Measurements from ENCODE around the gene ATP5F1A. TPM values are rescaled to one million over a fixed set of nuclear protein-coding genes. Genes with fewer than 3 reads are reported as not detected.
"Not testable (repeated sequence)": the region's sequence is repeated elsewhere in the genome, so short reads cannot be mapped to it uniquely, and the experiment has no call there.

The ATP5F1A gene
- total RNA-seq, 1 donor from 2014 or later: 357 TPM

GRCh38 chr18:46048641-46049040 is 49.5 kb downstream of the ATP5F1A start:
- intact Hi-C loops (cut with micrococcal nuclease): no loop called here

- intact Hi-C loops (cut with micrococcal nuclease): not testable (repeated sequence)
Observed at GRCh38 chr18:46047369-46047768, 50.7 kb downstream of the ATP5F1A start.

GRCh38 chr18:46046688-46047087 is 51.4 kb downstream of the ATP5F1A start:
- intact Hi-C loops (cut with micrococcal nuclease): no loop called here

- intact Hi-C loops (cut with micrococcal nuclease): no loop called here
Observed at GRCh38 chr18:46046126-46046525, 52.0 kb downstream of the ATP5F1A start.

GRCh38 chr18:46042571-46043123 is 55.4 kb downstream of the ATP5F1A start:
- intact Hi-C loops (cut with micrococcal nuclease): loop anchor here (2.0 to 5.0 kb wide), 2 partner anchors 14 to 680 kb away; no protein-coding TSS in a partner anchor

GRCh38 chr18:46040747-46041104 is 57.4 kb downstream of the ATP5F1A start:
- intact Hi-C loops (cut with micrococcal nuclease): loop anchor here (5.0 kb wide), 1 partner anchor 678 kb away; no protein-coding TSS in a partner anchor

- intact Hi-C loops (cut with micrococcal nuclease): loop anchor here (5.0 kb wide), 1 partner anchor 678 kb away; no protein-coding TSS in a partner anchor
Observed at GRCh38 chr18:46040033-46040746, 57.9 kb downstream of the ATP5F1A start.

- intact Hi-C loops (cut with micrococcal nuclease): no loop called here
Observed at GRCh38 chr18:46037512-46038305, 60.4 kb downstream of the ATP5F1A start.

GRCh38 chr18:46035696-46036680 is 62.1 kb downstream of the ATP5F1A start:
- intact Hi-C loops (cut with micrococcal nuclease): no loop called here

GRCh38 chr18:46034230-46034629 is 63.9 kb downstream of the ATP5F1A start:
- intact Hi-C loops (cut with micrococcal nuclease): no loop called here

- intact Hi-C loops (cut with micrococcal nuclease): no loop called here
Observed at GRCh38 chr18:46031741-46032140, 66.4 kb downstream of the ATP5F1A start.

Other genes with a start within 250 kb of the ATP5F1A start
- 21.3 and 22.5 TPM in 2 replicates for gene EPG5, start 131.0 kb downstream of the ATP5F1A start, total RNA-seq
- 24.7 and 25.6 TPM in 2 replicates for gene PSTPIP2, start 26.0 kb downstream of the ATP5F1A start, total RNA-seq
- gene HAUS1, start 6.1 kb upstream of the ATP5F1A start, total RNA-seq: 58.1 and 59.9 TPM in 2 replicates

All from T-helper 2 cell treated with Interferon-gamma antibody and Interleukin-4, amounts not matched to agents 100 ng/mL and 5 ng/mL, for 36 hours (primary cell).